AG09319 (cell line): ENCODE measurements around the gene SPANXA2.
"Not testable (repeated sequence)": the region's sequence is repeated elsewhere in the genome, so short reads cannot be mapped to it uniquely, and the experiment has no call there.

ENCODE experiments used
- DNase-seq: peaks from one replicate; pipeline ENCODE4 v3.0.0-alpha.2; 2010; ENCODE audit warnings: low read depth; ENCODE audit errors: extremely low read depth
- TF ChIP-seq, protein P1 (sequence below): IDR thresholded peaks from 2 replicates; pipeline ENCODE4 v1.5.1; 2011; ENCODE audit warnings: low read depth, mild to moderate bottlenecking, inconsistent platforms, low read length, moderate library complexity

Gene SPANXA2, protein sequence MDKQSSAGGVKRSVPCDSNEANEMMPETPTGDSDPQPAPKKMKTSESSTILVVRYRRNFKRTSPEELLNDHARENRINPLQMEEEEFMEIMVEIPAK

DNA sequence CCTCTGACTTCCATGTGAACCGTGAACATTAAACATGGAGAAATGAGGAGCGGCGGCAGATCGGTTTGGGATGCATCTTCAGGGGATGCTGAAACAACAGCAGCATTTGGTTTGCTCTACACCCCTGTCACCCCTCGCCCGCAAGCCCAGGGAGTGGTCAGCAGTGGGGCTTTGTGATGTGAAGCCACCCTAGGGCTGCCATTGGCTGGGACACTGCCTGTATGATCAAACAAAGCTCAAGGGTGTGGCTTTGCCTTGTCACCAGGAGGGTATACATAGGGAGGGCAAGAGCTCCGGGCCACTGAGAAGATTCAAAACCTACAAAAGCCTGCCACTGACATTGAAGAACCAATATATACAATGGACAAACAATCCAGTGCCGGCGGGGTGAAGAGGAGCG, at the start of gene SPANXA2:
Gene SPANXA2, plus strand, starts transcription at position 301 of the 400 bp plus-strand sequence. Its CDS starts 60 bp downstream, at position 361.
- DNase-seq, result not testable (repeated sequence)

DNA sequence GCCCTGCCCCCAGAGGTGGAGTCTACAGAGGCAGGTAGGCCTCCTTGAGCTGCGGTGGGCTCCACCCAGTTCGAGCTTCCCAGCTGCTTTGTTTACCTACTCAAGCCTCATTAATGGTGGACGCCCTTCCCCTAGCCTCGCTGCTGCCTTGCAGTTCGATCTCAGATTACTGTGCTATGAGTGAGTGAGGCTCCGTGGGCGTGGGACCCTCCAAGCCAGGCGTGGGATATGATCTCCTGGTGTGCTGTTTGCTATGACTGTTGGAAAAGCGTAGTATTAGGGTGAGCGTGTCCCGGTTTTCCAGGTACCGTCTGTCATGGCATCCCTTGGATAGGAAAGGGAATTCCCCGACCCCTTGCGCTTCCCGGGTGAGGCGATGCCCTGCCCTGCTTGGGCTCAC, 47.0 kb upstream of the SPANXA2 start:
- DNase-seq, result not testable (repeated sequence)

DNA sequence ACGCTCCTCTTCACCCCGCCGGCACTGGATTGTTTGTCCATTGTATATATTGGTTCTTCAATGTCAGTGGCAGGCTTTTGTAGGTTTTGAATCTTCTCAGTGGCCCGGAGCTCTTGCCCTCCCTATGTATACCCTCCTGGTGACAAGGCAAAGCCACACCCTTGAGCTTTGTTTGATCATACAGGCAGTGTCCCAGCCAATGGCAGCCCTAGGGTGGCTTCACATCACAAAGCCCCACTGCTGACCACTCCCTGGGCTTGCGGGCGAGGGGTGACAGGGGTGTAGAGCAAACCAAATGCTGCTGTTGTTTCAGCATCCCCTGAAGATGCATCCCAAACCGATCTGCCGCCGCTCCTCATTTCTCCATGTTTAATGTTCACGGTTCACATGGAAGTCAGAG, 4.9 kb upstream of the SPANXA2 start, which contains the start of gene SPANXA1:
Gene SPANXA1, minus strand, starts transcription at position 101 of the 400 bp plus-strand sequence. Its CDS starts 60 bp downstream, at position 41.
- not testable (repeated sequence) for DNase-seq

DNA sequence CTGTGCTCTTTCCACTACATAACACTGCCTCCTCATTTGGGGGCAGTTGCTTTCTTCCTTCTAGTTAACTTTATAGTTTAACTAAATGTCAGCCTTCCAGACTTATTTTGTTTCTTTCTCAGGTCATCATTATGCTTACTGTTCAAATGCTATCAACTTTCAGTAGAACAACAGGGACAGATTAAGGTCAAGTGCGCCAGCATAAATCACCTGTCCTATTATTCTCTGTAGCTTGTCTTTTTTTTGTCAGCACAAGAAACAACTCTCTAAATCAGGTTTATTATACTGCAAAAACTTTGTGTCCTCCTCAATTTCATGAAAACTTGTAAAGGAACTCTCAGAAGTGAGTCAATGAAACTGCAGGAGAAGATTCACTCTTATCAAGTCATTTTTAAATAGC, 19.6 kb downstream of the SPANXA2 start:
- DNase-seq, result no peak
- TF ChIP-seq, protein P1, sequence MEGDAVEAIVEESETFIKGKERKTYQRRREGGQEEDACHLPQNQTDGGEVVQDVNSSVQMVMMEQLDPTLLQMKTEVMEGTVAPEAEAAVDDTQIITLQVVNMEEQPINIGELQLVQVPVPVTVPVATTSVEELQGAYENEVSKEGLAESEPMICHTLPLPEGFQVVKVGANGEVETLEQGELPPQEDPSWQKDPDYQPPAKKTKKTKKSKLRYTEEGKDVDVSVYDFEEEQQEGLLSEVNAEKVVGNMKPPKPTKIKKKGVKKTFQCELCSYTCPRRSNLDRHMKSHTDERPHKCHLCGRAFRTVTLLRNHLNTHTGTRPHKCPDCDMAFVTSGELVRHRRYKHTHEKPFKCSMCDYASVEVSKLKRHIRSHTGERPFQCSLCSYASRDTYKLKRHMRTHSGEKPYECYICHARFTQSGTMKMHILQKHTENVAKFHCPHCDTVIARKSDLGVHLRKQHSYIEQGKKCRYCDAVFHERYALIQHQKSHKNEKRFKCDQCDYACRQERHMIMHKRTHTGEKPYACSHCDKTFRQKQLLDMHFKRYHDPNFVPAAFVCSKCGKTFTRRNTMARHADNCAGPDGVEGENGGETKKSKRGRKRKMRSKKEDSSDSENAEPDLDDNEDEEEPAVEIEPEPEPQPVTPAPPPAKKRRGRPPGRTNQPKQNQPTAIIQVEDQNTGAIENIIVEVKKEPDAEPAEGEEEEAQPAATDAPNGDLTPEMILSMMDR, result no peak

DNA sequence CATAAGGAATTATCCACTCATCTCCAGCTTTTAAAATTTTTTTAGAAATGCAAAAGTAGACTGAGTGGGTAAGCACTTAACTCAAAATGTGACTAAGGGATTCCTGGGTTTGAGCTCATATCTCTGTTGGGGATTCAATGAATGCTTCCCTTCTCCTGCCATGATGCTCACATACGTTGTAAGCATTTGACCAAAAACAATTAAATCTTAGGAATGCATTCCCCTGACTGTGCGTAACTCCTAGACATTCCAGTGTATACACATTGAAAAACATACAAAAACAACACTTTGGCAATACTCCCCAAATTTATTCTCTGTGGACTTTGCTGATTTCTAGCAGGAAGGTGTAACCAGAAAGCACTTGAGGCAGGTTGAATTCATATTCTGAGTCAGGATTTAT, 29.8 kb downstream of the SPANXA2 start:
- TF ChIP-seq, protein P1, result no peak
- DNase-seq, result no peak

DNA sequence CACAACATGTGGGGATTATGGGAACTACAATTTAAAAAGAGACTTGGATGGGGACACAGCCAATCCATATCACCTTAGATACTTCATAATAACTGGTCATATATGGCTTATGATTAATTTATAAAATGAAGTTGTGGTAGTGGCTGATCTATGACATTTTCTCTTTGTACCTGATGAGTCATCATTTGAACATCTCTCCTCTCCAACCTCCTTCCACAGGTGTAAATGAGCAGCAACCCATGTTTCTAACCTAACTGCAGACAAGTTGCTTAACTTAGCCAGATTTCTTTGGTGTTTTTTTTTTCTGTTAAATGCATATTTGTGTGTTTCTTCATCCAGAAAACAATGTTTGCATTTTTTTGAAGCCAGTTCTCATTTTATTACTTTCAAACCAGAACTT, 42.6 kb downstream of the SPANXA2 start:
- DNase-seq, result no peak
- TF ChIP-seq, protein P1, result no peak

DNA sequence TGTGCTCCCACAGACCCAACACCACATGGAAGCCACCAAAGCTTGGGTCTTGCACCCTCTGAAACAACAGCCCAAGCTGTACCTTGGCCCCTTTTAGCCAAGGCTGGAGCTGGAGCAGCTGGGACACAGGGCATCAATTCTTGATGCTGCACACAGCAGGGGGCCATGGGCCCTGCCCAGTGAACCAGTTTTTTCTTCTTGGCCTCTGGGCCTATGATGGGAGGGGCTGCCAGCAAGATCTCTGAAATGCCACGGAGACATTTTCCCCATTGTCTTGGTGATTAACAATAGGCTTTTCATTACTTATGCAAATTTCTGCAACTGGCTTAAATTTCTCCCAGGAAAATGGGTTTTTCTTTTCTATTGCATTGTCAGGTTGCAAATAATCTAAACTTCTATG, 49.0 kb downstream of the SPANXA2 start:
- DNase-seq, result no peak
- TF ChIP-seq, protein P1, result no peak
